HG03103 (cell line): Measurements from ENCODE around the gene ARHGAP22.

ENCODE experiments used
- ATAC-seq: cut with Tn5 transposase; IDR thresholded peaks from one replicate; pipeline ENCODE4 v1.9.1; 2021; ENCODE audit warnings: low read depth; ENCODE audit not compliant: unreplicated experiment

The ARHGAP22 gene

GRCh38 chr10:48554656-48555055 is 50.2 kb downstream of the ARHGAP22 start:
- no peak for ATAC-seq

DNA sequence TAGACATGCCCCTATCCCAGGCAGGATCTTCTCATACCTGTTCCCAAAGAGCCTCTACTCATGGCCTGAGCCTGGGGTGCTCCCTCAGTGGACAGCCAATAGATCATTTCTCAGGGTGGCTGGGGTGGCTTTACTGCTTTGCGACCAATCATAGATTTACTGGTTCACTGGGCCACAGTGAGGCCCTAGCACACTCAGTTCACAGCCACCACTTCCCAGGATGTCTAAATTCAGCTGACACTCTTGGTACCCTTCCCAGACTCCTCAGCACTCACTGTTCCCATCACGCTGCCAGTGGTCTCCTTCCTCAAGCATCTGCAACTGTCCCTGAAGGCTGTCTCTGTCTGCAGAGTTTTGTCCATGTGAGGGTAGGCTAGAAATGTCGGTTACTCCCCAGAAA is 50.6 kb downstream of the ARHGAP22 start:
- no peak for ATAC-seq

GRCh38 chr10:48552946-48553564 is 51.8 kb downstream of the ARHGAP22 start:
- no peak for ATAC-seq

GRCh38 chr10:48551861-48552591 is 52.8 kb downstream of the ARHGAP22 start:
- ATAC-seq: no peak

DNA sequence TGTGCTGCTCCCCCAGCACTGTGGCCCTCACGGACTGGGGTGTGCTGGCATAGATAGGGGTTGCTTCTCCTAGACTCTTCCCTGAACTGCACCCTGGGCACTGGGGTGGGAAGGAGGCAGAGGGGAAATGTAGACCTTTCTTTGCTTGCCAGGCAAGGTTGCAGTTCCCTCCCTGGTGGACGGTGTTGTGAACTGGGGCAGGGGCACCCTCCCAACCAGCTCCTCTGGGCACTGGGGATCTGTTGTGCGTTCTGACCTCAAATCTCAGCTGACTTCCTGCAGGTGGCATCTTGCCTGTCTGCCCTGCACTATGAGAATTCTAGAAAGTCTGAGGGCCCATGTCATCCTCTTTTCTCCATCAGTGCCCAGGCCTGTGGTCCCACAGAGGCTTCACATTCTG is 53.9 kb downstream of the ARHGAP22 start:
- ATAC-seq: no peak

DNA sequence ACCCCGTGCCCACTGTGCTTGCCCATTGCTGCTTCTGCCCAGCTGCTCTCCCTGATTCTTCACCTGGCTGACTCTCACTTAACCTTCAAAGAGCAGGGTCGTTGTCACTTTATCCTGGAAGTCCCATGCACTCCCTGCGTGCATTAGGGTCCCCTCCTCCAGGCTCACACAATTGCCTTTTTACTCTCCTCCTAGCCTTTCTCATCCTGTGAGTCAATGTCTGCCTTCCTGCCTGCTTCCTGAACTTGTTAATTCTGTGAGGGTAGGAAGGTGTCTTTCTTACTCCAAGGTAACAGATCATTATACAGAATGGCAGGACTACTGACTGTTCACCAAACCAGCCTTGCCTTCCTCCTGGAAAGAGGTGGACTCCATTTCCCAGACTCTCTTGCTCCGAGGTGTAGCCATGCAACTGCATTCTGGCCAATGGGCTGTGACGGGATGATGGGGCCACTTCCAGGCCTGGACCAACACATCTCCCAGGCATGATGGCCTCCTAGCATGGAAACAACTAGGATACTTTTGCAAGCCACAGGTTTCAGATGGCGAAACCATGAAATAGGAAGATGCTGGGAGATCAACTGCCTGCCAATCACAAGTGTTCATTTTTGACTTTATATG is 54.7 kb downstream of the ARHGAP22 start:
- no peak for ATAC-seq

DNA sequence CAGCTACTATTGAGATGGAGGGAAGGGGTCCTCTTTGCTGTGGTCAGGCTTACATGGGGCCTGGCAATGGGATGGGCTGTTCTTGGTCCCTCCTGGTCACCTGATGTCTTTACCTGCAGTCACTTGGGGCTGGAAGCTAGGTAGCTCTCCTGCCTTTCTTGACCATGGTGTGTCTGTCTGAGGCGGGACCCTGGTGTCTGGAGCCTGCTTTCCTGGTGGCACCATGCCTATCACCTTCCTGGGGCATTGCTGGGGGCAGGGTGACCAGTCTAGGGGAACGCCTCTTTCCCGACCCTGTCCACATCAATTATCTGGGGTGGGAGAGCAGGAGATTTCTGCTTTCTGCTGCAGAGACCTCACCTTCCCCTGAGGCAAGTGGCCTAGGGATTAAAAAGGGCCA is 55.6 kb downstream of the ARHGAP22 start:
- ATAC-seq: no peak

GRCh38 chr10:48548531-48549135 is 56.2 kb downstream of the ARHGAP22 start:
- ATAC-seq: no peak

GRCh38 chr10:48547981-48548380 is 56.9 kb downstream of the ARHGAP22 start:
- ATAC-seq: no peak

GRCh38 chr10:48547061-48547895 is 57.6 kb downstream of the ARHGAP22 start:
- ATAC-seq: no peak

- no peak for ATAC-seq
Observed at GRCh38 chr10:48545462-48546145, 59.3 kb downstream of the ARHGAP22 start.

DNA sequence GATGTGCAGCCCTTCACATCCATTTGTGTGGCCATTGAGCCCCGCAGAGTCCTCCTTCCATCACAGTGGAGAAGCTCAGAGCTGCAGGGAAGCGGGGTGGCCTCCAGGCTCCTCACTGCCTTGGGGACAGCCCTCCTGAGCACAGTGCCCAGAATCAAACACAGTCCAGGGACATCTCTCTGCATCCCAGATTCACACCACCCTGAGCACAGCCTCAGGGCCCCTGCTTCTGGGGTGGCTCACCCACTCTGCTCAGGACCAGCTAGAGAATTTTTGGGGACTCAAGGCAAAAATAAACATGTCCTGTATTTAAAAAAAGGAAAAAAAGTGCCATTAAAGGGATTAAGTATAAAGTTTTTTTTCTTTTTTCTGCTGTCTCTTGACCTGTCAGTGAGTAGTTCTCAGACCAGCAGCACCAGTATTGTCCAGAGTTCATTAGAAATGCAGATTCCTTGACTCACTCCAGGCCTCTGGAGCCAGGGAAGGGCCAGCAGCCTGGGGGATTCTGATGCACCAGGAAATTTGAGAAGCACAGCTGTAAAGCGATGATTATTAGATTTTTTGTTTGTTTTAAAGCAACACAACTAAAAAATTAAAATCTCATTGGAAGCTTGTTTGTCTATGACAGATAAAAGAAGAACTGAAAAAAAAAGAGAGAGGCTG is 61.6 kb downstream of the ARHGAP22 start:
- ATAC-seq: no peak

- no peak for ATAC-seq
Observed at GRCh38 chr10:48542471-48543181, 62.2 kb downstream of the ARHGAP22 start.

GRCh38 chr10:48541144-48541795 is 63.6 kb downstream of the ARHGAP22 start:
- no peak for ATAC-seq

DNA sequence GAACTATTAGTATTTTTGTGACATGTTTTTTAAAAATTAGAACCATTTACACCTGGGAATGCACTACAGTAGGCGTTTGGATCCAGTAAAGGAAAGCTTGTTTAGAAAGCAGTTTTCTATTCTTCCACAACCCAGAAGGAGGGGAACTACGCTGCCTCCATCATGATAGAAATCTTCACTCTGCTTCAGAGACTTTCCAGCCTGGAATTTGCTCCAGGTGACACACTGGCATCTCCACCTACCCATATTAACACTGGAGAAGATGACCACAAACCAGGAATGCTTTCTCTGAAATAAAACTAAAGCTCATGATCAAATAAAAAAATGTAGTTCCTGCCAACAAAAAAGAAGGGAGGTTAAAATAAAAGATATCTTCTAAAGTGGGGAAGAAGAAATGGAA is 66.3 kb downstream of the ARHGAP22 start:
- ATAC-seq: no peak

DNA sequence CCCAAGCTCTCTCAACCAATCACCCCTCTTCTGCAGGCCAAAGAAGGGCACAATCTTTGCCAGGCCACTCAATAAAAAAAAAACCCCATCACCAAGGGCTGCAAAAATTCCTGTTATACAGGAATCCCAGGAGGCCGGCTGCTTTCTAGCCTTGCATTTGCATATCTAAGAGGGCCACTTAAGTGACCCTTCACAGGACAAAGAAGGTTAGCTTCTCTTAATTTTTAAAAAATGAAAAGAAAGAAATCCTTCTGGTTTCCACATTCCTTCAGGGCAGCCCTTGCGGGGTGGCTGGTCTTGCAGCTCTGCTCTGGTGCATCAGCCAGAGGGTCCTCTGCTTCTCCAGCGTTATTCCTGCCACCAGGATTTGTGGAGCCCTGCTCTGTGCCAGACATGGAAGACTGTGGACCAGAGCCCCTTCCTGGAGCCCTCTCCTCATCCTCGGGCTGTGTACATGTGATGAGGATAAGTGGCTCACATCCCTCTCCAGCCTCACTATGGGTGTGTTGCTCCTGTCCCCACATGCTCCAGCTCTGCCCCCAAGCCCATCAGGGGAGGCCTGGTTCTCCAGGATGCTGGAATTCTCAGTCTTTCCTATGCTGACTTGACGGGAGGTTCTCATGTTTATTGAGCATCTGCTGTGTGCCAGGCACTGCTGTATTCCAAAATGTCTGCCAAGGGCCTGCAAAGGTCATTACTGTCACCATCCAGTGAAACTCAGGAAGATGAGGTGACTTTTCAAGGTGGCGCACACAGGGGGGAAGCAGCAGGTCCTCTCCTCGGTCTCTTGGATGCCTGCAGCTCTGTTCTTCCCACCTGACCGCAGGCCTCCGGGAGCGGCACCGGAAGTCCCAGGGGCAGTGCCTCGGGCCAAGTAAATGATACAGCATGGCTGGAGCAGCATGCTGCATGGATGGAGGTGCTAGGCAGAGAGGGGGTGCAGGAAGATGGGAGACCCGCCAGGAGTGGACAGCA is 67.7 kb downstream of the ARHGAP22 start:
- no peak for ATAC-seq

DNA sequence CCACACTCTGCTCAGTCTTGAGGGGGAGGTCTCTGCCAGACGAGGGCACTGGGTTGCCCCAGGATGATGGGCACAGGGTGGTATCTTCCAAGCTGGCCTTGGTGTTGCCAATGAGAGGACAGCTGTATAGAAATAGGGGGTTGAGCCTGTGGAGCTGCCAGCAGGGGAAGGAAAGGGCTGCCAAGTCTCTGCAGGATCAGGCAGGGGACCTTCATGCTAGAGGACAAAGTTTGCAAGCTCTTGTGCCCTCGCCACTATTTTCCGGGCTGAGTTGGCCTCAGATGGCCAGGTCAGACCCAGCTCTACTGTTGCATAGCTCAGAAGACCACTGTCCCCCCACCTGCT is 68.7 kb downstream of the ARHGAP22 start:
- no peak for ATAC-seq
